GM18870 (cell line): Measurements from ENCODE around the gene ZBTB7C.

Experiments
- ATAC-seq: cut with Tn5 transposase; IDR thresholded peaks from one replicate; pipeline ENCODE4 v1.9.1; 2021; ENCODE audit warnings: moderate library complexity; ENCODE audit not compliant: unreplicated experiment

The ZBTB7C gene

DNA sequence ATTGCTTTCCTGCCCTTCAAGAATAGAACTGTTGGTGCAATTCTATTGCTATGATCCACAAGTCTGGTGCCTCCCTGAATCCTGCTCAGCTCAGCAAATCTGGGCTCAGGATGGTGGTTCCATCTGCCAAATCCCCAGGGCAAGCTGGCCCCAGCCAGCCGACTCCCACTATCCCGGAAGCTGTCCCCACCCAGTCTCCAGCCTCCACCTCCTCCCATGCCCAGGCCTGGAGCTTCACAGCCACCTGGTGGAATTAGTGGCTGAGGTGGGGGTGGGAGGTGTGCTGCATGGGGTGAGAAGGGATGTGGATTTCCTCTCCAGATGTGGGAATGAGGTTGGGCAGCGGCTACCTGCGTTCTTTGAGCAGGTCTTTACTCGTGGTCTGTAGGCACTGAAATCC, 359.4 kb downstream of the ZBTB7C start:
- ATAC-seq: no peak

- no peak for ATAC-seq
These were observed 360.9 kb downstream of the ZBTB7C start for GRCh38 chr18:48048251-48048650.

GRCh38 chr18:48046843-48047242, 362.3 kb downstream of the ZBTB7C start:
- ATAC-seq: no peak

DNA sequence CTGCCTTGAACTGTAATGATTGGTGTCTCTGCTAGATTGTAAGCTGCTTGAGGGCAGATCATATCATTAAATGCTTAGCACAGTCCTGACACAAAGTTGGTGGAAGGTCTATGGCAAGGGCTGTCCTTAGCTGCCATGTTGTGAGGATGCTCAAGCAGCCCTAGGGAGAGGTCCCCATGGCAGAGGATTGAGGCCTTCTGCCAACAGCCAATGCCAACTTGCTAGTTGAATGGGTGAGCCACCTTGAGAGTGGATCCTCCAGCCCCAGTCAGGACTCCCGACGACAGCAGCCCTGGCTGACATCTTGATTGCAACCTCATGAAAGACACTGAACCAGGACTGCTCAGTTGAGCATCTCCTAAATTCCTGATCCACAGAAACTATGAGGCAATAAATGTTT, 363.4 kb downstream of the ZBTB7C start:
- no peak for ATAC-seq

DNA sequence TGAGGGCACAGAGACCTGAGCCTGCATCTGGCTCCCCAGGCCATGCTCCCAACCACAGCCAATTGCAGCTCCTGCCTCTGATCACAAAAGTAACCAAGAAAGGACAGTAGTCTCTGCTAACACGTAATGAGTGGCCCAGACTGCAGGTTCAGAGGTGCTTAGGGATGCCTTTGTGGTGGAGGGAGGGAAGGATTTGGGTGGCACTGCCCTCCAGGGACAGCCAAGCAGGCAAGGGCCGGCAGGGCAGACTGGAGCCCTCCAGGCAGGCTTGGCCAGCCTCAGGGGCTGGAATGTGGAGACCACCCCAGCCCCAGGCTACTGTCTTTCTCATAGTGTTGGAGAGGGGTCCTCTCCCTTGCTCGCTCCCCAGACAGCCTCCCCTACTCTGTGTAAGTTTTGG, 364.2 kb downstream of the ZBTB7C start:
- ATAC-seq: no peak

DNA sequence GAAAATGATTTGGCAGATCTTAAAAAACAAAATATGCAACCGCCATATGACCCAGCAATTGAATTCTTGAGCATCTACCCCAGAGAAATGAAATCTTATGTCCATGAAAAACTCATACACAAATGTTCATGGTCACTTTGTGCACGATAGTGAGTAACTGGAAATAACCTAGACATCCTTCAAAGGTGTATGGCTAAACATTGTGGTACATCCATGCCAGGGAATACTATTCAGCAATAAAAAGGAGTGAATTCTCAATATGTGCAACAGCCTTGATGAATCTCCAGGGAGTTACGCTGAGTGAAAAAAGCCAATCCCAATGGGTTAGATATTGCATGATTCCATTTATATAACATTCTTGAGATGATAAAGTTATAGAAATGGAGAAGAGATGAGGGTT, 366.0 kb downstream of the ZBTB7C start:
- no peak for ATAC-seq

GRCh38 chr18:48042431-48042830, 366.8 kb downstream of the ZBTB7C start:
- ATAC-seq: no peak

DNA sequence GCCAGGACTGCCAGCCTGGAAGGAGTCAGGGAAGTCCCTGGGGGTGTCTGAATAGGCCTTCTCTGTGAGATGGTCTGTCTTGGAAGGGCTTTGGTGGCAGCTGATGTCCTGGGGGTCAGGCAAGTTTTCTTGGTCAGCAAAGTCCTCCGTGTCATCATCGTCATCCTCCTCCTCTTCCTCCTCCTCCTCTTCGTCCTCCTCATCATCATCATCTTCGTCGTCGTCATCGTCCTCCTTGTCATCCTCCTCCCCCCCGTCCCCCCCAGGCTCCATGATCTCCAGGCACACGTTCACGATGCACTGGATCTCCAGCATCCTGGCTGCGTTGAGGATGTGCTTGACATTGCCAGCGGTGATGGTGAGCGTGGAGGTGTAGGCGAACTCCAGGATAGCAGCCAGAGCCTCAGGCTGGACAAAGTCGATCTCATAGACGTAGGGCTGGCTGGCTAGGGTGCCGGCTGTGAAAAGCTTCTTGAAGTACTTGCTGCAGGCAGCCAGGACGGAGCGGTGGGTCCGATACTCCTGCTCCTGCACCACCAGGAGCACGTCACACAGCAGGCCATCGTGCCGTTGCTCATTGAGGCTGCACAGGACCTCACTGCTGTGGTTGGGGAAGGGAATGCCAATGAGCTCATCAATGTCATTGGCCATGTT, 368.6 kb downstream of the ZBTB7C start:
- ATAC-seq: no peak

DNA sequence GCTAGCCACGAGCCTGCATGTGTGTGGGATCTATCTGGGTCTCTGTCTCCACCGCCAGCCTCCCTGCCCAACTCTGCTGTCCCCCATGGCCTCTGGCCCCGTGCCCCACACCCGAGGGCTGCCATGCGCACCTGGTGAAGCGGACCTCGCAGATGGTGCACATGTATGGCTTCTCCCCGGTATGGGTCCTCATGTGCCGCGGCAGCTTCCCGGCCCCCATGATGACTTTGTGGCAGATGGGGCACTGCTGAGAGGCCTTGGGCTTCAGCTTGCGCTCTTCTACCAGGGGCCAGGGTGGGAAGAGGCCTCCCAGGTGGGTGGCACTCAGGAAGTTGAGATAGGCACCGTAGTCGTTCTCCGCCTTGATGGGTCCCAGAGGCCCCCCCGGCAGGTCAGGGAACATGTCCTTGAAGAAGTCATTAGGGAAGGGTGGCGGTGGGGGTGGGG, 369.4 kb downstream of the ZBTB7C start:
- ATAC-seq: no peak

DNA sequence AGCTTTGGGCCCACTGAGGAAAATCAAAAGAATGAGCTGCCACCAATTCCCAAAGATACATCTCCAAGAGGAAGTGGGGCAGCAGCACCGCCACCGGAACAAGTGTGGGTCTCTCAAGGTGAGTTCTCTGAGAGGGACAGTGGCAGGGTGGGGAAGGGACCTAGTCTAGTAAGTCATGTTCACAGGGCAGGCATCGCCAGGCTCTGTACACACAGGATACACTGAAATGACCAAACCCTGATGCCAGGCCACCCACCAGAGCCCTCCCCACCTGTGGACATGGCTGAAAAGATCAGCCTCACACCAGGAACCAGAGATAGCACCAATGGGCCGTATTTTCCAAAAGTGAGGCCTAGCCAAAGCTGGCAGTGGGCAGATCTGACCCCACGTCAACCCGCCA, 370.5 kb downstream of the ZBTB7C start:
- no peak for ATAC-seq

- no peak for ATAC-seq
These were observed 371.5 kb downstream of the ZBTB7C start for GRCh38 chr18:48037481-48038271.

GRCh38 chr18:48036641-48037421, 372.4 kb downstream of the ZBTB7C start:
- no peak for ATAC-seq

- ATAC-seq: no peak
These were observed 373.0 kb downstream of the ZBTB7C start for GRCh38 chr18:48036226-48036625.

GRCh38 chr18:48035556-48035860, 373.7 kb downstream of the ZBTB7C start:
- ATAC-seq: no peak

DNA sequence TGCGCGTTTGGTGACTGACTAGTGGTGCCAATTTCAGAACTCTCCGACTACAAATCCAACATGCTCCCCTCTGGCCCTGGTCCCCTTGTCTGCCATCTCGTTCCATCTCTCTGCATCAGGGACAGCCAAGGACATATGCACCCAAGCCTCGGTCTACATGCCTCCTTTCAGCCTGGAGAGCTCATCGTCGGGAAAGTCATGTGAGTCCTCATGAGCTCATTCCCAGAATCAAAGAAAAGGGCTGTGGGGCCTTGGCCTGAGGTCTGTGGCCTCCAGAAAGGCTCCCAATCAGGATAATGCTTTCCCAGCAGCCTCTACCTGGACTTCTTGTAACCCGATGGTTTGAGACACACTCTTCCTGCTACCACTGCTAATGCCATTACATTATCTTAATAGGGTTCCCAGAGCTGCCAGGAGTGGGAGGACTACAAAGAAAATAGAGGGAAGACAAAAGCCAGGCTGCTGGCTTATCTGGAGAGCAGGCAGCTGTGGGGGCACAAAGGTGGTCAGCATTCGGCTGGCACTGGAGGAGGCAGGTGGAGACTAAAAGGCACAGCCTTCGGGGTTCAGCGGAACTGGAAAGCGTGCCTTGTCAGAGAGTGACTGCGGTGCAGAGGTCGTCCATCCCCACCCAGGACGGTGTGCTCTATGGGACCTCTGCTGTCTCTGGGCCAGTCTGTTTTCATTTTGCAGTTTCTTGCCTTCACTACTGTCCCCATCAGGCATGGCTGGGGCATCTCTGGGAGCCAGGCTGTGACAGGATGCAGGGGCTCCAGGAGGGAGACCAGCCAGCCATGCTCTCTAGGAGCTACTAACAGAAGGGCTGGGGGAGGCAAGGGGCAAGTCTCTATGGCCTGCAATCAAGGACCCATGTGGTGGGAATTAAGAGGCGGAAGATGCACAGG, 374.3 kb downstream of the ZBTB7C start:
- ATAC-seq: no peak

GRCh38 chr18:48033790-48034650, 375.2 kb downstream of the ZBTB7C start:
- ATAC-seq: no peak

- ATAC-seq: no peak
These were observed 376.1 kb downstream of the ZBTB7C start for GRCh38 chr18:48032876-48033789.

- no peak for ATAC-seq
These were observed 377.5 kb downstream of the ZBTB7C start for GRCh38 chr18:48031641-48032040.
